ENCODE results near the gene DDX24. TPM values are rescaled to one million over a fixed set of nuclear protein-coding genes. Genes with fewer than 3 reads are reported as not detected.

DDX24 gene
- total and polyA plus RNA-seq, 9 of the 15 experiments (the other 6 are each of a cell fraction or from before 2014, with no cell fraction given): 82.4 to 175 (median 122) TPM

- TF ChIP-seq MCM2 (IDR thresholded peaks at IDR 0.05; ENCODE audit: low read depth) (no peak), MYNN (IDR thresholded peaks at IDR 0.05) (no peak), MYNN (CRISPR knock-in tag; IDR thresholded peaks at IDR 0.05) (no peak), HEY1 (CRISPR knock-in tag; IDR thresholded peaks at IDR 0.05; ENCODE audit: borderline replicate concordance) (no peak), UBTF (IDR thresholded peaks at IDR 0.05; ENCODE audit: borderline replicate concordance in 1 of 2, low read depth in 2 of 2, low read length in 2 of 2) (no peak), MAFK (IDR thresholded peaks at IDR 0.05; ENCODE audit: low read length) (no peak), ZC3H11A (IDR thresholded peaks at IDR 0.05; ENCODE audit: low read depth, low read length) (no peak), USF1 (CRISPR knock-in tag; IDR thresholded peaks at IDR 0.05) (peak; percentile 53), ZBTB2 (IDR thresholded peaks at IDR 0.05) (no peak), GATAD2A (IDR thresholded peaks at IDR 0.05) (no peak), PURB (CRISPR knock-in tag; IDR thresholded peaks at IDR 0.05; ENCODE audit: low read depth) (no peak), ZNF551 (CRISPR knock-in tag; IDR thresholded peaks at IDR 0.05) (no peak), MEIS2 (IDR thresholded peaks at IDR 0.05; ENCODE audit: partially characterized antibody) (no peak), SNIP1 (IDR thresholded peaks at IDR 0.05; ENCODE audit: low read depth) (no peak), SAFB (IDR thresholded peaks at IDR 0.05; ENCODE audit: borderline replicate concordance, low read depth, low read length) (no peak), NCOA1 (IDR thresholded peaks at IDR 0.05; ENCODE audit: low read depth) (no peak), FOXK1 (CRISPR knock-in tag; IDR thresholded peaks at IDR 0.05; ENCODE audit: borderline replicate concordance) (no peak), E2F1 (CRISPR knock-in tag; IDR thresholded peaks at IDR 0.05) (no peak), SMARCA5 (IDR thresholded peaks at IDR 0.05) (no peak)
- TF ChIP-seq, protein P1, sequence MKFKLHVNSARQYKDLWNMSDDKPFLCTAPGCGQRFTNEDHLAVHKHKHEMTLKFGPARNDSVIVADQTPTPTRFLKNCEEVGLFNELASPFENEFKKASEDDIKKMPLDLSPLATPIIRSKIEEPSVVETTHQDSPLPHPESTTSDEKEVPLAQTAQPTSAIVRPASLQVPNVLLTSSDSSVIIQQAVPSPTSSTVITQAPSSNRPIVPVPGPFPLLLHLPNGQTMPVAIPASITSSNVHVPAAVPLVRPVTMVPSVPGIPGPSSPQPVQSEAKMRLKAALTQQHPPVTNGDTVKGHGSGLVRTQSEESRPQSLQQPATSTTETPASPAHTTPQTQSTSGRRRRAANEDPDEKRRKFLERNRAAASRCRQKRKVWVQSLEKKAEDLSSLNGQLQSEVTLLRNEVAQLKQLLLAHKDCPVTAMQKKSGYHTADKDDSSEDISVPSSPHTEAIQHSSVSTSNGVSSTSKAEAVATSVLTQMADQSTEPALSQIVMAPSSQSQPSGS (CRISPR knock-in tag; IDR thresholded peaks at IDR 0.05): no peak
- TF ChIP-seq, protein P2, sequence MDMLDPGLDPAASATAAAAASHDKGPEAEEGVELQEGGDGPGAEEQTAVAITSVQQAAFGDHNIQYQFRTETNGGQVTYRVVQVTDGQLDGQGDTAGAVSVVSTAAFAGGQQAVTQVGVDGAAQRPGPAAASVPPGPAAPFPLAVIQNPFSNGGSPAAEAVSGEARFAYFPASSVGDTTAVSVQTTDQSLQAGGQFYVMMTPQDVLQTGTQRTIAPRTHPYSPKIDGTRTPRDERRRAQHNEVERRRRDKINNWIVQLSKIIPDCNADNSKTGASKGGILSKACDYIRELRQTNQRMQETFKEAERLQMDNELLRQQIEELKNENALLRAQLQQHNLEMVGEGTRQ (CRISPR knock-in tag; IDR thresholded peaks at IDR 0.05): no peak
These were observed 54.7 kb downstream of the DDX24 start, which contains the start of gene OTUB2 (continued) for GRCh38 chr14:94026173-94026888.
